ENCODE measurements around the gene OVAAL.

DNA sequence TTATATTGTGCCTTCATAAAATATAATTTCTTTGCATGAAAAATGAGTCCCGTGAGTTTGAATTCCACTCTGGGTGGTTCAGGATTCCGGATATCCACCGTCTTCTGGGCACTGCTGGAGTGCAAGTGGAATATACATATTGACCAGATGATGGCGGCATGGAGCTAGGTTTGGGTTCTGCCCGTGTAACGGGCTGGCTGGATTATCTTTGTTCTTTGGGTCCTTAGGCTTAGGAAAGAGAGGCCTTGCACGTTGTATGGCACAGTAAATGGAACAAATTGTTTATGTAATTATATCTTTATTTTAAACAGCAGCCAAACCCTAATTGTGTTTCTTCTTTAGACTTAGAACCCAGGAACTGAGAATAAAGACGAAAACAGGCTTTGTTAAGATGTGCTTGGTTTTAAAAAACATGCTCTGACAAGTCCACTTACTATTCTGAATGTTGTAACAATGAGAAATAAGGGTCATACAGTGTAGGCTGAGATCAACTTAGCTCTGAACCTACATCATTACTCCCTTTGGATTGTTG, 42.8 kb upstream of the OVAAL start:
- TF ChIP-seq ZFP3 (CRISPR knock-in tag; IDR thresholded peaks at IDR 0.05) (no peak), RARB (CRISPR knock-in tag; IDR thresholded peaks at IDR 0.05) (no peak), ZC3H10 (CRISPR knock-in tag; IDR thresholded peaks at IDR 0.05) (no peak), PPARA (CRISPR knock-in tag; IDR thresholded peaks at IDR 0.05; ENCODE audit: borderline replicate concordance) (no peak), OSR1 (CRISPR knock-in tag; IDR thresholded peaks at IDR 0.05) (no peak), ZFP30 (CRISPR knock-in tag; IDR thresholded peaks at IDR 0.05) (no peak), GLIS3 (CRISPR knock-in tag; IDR thresholded peaks at IDR 0.05) (no peak), ARNTL (CRISPR knock-in tag; IDR thresholded peaks at IDR 0.05; ENCODE audit: borderline replicate concordance, low read depth) (no peak)
- TF ChIP-seq, protein P1, sequence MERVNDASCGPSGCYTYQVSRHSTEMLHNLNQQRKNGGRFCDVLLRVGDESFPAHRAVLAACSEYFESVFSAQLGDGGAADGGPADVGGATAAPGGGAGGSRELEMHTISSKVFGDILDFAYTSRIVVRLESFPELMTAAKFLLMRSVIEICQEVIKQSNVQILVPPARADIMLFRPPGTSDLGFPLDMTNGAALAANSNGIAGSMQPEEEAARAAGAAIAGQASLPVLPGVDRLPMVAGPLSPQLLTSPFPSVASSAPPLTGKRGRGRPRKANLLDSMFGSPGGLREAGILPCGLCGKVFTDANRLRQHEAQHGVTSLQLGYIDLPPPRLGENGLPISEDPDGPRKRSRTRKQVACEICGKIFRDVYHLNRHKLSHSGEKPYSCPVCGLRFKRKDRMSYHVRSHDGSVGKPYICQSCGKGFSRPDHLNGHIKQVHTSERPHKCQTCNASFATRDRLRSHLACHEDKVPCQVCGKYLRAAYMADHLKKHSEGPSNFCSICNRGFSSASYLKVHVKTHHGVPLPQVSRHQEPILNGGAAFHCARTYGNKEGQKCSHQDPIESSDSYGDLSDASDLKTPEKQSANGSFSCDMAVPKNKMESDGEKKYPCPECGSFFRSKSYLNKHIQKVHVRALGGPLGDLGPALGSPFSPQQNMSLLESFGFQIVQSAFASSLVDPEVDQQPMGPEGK (CRISPR knock-in tag; IDR thresholded peaks at IDR 0.05; ENCODE audit: borderline replicate concordance), result no peak
- TF ChIP-seq, protein P2, sequence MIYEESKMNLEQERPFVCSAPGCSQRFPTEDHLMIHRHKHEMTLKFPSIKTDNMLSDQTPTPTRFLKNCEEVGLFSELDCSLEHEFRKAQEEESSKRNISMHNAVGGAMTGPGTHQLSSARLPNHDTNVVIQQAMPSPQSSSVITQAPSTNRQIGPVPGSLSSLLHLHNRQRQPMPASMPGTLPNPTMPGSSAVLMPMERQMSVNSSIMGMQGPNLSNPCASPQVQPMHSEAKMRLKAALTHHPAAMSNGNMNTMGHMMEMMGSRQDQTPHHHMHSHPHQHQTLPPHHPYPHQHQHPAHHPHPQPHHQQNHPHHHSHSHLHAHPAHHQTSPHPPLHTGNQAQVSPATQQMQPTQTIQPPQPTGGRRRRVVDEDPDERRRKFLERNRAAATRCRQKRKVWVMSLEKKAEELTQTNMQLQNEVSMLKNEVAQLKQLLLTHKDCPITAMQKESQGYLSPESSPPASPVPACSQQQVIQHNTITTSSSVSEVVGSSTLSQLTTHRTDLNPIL (CRISPR knock-in tag; IDR thresholded peaks at IDR 0.05; ENCODE audit: low read depth), result no peak
- TF ChIP-seq, protein P3, sequence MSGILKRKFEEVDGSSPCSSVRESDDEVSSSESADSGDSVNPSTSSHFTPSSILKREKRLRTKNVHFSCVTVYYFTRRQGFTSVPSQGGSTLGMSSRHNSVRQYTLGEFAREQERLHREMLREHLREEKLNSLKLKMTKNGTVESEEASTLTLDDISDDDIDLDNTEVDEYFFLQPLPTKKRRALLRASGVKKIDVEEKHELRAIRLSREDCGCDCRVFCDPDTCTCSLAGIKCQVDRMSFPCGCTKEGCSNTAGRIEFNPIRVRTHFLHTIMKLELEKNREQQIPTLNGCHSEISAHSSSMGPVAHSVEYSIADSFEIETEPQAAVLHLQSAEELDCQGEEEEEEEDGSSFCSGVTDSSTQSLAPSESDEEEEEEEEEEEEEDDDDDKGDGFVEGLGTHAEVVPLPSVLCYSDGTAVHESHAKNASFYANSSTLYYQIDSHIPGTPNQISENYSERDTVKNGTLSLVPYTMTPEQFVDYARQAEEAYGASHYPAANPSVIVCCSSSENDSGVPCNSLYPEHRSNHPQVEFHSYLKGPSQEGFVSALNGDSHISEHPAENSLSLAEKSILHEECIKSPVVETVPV (CRISPR knock-in tag; IDR thresholded peaks at IDR 0.05), result no peak
- TF ChIP-seq, protein P4, sequence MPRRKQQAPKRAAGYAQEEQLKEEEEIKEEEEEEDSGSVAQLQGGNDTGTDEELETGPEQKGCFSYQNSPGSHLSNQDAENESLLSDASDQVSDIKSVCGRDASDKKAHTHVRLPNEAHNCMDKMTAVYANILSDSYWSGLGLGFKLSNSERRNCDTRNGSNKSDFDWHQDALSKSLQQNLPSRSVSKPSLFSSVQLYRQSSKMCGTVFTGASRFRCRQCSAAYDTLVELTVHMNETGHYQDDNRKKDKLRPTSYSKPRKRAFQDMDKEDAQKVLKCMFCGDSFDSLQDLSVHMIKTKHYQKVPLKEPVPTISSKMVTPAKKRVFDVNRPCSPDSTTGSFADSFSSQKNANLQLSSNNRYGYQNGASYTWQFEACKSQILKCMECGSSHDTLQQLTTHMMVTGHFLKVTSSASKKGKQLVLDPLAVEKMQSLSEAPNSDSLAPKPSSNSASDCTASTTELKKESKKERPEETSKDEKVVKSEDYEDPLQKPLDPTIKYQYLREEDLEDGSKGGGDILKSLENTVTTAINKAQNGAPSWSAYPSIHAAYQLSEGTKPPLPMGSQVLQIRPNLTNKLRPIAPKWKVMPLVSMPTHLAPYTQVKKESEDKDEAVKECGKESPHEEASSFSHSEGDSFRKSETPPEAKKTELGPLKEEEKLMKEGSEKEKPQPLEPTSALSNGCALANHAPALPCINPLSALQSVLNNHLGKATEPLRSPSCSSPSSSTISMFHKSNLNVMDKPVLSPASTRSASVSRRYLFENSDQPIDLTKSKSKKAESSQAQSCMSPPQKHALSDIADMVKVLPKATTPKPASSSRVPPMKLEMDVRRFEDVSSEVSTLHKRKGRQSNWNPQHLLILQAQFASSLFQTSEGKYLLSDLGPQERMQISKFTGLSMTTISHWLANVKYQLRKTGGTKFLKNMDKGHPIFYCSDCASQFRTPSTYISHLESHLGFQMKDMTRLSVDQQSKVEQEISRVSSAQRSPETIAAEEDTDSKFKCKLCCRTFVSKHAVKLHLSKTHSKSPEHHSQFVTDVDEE (CRISPR knock-in tag; IDR thresholded peaks at IDR 0.05), result no peak
- TF ChIP-seq, protein P5, sequence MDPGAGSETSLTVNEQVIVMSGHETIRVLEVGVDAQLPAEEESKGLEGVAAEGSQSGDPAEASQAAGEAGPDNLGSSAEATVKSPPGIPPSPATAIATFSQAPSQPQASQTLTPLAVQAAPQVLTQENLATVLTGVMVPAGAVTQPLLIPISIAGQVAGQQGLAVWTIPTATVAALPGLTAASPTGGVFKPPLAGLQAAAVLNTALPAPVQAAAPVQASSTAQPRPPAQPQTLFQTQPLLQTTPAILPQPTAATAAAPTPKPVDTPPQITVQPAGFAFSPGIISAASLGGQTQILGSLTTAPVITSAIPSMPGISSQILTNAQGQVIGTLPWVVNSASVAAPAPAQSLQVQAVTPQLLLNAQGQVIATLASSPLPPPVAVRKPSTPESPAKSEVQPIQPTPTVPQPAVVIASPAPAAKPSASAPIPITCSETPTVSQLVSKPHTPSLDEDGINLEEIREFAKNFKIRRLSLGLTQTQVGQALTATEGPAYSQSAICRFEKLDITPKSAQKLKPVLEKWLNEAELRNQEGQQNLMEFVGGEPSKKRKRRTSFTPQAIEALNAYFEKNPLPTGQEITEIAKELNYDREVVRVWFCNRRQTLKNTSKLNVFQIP (CRISPR knock-in tag; IDR thresholded peaks at IDR 0.05; ENCODE audit: borderline replicate concordance, low read depth), result no peak

Measured in SK-N-SH treated with all-trans-retinoic acid at 6 μM for 48 hours (cell line).